Mammary epithelial cell (primary cell): ENCODE data around the gene COL5A1.

Experiments used
- EZH2 ChIP-seq: IDR thresholded peaks from 2 replicates; pipeline ENCODE4 v1.6.1; 2012; ENCODE audit warnings: low read length, inconsistent platforms, borderline replicate concordance
- TF ChIP-seq, protein P1 (sequence below), 2 donors: IDR thresholded peaks in 1 of 2; conservative IDR thresholded peaks in 1 of 2; 2 replicates each; pipeline ENCODE4 v1.5.1; 2011 to 2012; ENCODE audit warnings: inconsistent platforms in 2 of 2, low read length in 2 of 2, mild to moderate bottlenecking in 2 of 2, control low read depth in 1 of 2, low read depth in 1 of 2; ENCODE audit not compliant: insufficient read depth in 1 of 2; ENCODE audit errors: extremely low read depth in 1 of 2

DNA sequence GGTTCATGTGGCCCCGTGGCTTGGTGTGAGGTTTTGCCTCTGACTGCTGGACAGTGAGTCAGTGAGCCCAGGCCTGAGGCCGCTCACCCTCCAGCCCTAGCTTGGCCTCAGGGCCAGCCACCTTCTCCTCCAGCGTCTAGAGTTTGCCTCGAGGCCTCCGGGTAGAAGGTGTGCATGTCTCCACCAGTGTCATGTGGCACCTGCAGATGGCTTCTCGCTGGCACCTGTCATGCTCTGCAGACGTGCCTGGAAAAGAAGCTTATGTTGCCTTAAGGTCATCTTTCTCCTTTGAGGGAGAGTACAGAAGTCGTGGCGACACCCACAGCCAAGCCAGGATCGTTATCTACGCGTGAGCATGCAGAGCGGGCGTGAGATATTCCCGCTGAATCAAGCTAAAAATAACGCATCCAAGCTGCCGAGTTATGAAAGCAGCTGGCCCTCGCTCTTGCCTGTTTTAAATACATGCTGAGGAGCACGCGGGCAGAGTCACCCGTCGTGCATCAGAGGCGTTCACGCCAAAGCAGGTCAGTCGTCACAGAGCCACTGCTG lies 159.3 kb downstream of the COL5A1 start:
- TF ChIP-seq EZH2 = no peak
- TF ChIP-seq, protein P1, sequence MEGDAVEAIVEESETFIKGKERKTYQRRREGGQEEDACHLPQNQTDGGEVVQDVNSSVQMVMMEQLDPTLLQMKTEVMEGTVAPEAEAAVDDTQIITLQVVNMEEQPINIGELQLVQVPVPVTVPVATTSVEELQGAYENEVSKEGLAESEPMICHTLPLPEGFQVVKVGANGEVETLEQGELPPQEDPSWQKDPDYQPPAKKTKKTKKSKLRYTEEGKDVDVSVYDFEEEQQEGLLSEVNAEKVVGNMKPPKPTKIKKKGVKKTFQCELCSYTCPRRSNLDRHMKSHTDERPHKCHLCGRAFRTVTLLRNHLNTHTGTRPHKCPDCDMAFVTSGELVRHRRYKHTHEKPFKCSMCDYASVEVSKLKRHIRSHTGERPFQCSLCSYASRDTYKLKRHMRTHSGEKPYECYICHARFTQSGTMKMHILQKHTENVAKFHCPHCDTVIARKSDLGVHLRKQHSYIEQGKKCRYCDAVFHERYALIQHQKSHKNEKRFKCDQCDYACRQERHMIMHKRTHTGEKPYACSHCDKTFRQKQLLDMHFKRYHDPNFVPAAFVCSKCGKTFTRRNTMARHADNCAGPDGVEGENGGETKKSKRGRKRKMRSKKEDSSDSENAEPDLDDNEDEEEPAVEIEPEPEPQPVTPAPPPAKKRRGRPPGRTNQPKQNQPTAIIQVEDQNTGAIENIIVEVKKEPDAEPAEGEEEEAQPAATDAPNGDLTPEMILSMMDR (conservative IDR thresholded peaks at IDR 0.05 in 1 of 2, IDR thresholded peaks at IDR 0.05 in 1 of 2; ENCODE audit: extremely low read depth in 1 of 2, insufficient read depth in 1 of 2, low read depth in 1 of 2, low read length in 2 of 2) = no peak
